Stomach (tissue), 4 donors: ENCODE results near the gene SCFD2.

ENCODE experiments used
- CTCF ChIP-seq, 7 experiments: fragments of 450-650 bp in 4 of 7; fragments of 200-600 bp in 3 of 7; sonication (generic) in 3 of 7; IDR thresholded peaks; one replicate each; pipeline ENCODE4 v1.5.1; 2016 to 2019; ENCODE audit warnings: antibody characterized with exemption in 7 of 7, control low read depth in 2 of 7, mild to moderate bottlenecking in 1 of 7
- EP300 ChIP-seq: sonication (generic); formaldehyde crosslinking; IDR thresholded peaks from one replicate; pipeline ENCODE4 v1.6.1; 2017; ENCODE audit warnings: antibody characterized with exemption
- POLR2A ChIP-seq, 4 donors: fragments of 450-650 bp; IDR thresholded peaks; one replicate each; pipeline ENCODE4 v1.6.1; 2016; ENCODE audit warnings: antibody characterized with exemption in 4 of 4, control low read depth in 2 of 4, mild to moderate bottlenecking in 1 of 4, moderate library complexity in 1 of 4
- POLR2AphosphoS5 ChIP-seq, 3 donors: sonication (generic); formaldehyde crosslinking; IDR thresholded peaks; one replicate each; pipeline ENCODE4 v1.6.1; 2016; ENCODE audit warnings: antibody characterized with exemption in 3 of 3

- no peak for TF ChIP-seq CTCF (IDR thresholded peaks at IDR 0.05)
- TF ChIP-seq POLR2A (IDR thresholded peaks at IDR 0.05) = no peak
- no peak for TF ChIP-seq EP300
- TF ChIP-seq POLR2AphosphoS5 (IDR thresholded peaks at IDR 0.05) = no peak
Measured at GRCh38 chr4:52837716-52838558, 527.9 kb downstream of the SCFD2 start.
